ENCODE results near the gene HLA-DPB1.

Gene HLA-DPB1

GRCh38 chr6:33123732-33124524, 48.1 kb downstream of the HLA-DPB1 start:
- no peaks in the 10 kb centered on the region for H3K36me3 ChIP-seq
- H3K27ac ChIP-seq: no peak overlapping the region
- H4K20me1 ChIP-seq: no peaks in the 10 kb centered on the region
- H3K9ac ChIP-seq: no peak overlapping the region
- peaks cover 3% of the 10 kb centered on the region for H3K4me1 ChIP-seq
- H3K9me3 ChIP-seq: peaks cover 21% of the 10 kb centered on the region
- H3K27me3 ChIP-seq: no peaks in the 10 kb centered on the region
- H3K4me3 ChIP-seq: no peak overlapping the region
- TF ChIP-seq Cebpa-rat (IDR thresholded peaks at IDR 0.05): no peak
- no peak overlapping the region for H3K4me2 ChIP-seq

- no peak overlapping the region for H3K9ac ChIP-seq
- H3K4me2 ChIP-seq: no peak overlapping the region
- no peak overlapping the region for H3K4me3 ChIP-seq
- no peaks in the 10 kb centered on the region for H4K20me1 ChIP-seq
- no peaks in the 10 kb centered on the region for H3K27me3 ChIP-seq
- peaks cover 8% of the 10 kb centered on the region for H3K4me1 ChIP-seq
- H3K9me3 ChIP-seq: peaks cover 21% of the 10 kb centered on the region
- H3K36me3 ChIP-seq: no peaks in the 10 kb centered on the region
- no peak overlapping the region for H3K27ac ChIP-seq
- no peak for TF ChIP-seq Cebpa-rat (IDR thresholded peaks at IDR 0.05)
Observed at GRCh38 chr6:33124525-33124901, 48.7 kb downstream of the HLA-DPB1 start.

GRCh38 chr6:33124947-33125346, 49.2 kb downstream of the HLA-DPB1 start:
- Histone ChIP-seq H4K20me1 (no peaks in the 10 kb centered on the region), H3K9me3 (peaks cover 21% of the 10 kb centered on the region), H3K27me3 (no peaks in the 10 kb centered on the region), H3K4me3 (no peak overlapping the region), H3K9ac (no peak overlapping the region), H3K27ac (no peak overlapping the region), H3K4me1 (peaks cover 8% of the 10 kb centered on the region), H3K4me2 (no peak overlapping the region), H3K36me3 (no peaks in the 10 kb centered on the region)
- TF ChIP-seq Cebpa-rat (IDR thresholded peaks at IDR 0.05): no peak

GRCh38 chr6:33126101-33126714, 50.4 kb downstream of the HLA-DPB1 start:
- Histone ChIP-seq H3K27me3 (no peaks in the 10 kb centered on the region), H4K20me1 (no peaks in the 10 kb centered on the region), H3K4me2 (no peak overlapping the region), H3K27ac (no peak overlapping the region), H3K36me3 (no peaks in the 10 kb centered on the region), H3K4me1 (peaks cover 12% of the 10 kb centered on the region), H3K9ac (no peak overlapping the region), H3K4me3 (no peak overlapping the region), H3K9me3 (peaks cover 21% of the 10 kb centered on the region)
- TF ChIP-seq Cebpa-rat (IDR thresholded peaks at IDR 0.05): no peak

- H3K4me2 ChIP-seq: no peak overlapping the region
- H3K4me3 ChIP-seq: no peak overlapping the region
Observed at GRCh38 chr6:33128318-33128717, 52.5 kb downstream of the HLA-DPB1 start.

GRCh38 chr6:33132081-33132524, 56.3 kb downstream of the HLA-DPB1 start:
- no peaks in the 10 kb centered on the region for H3K27me3 ChIP-seq
- no peaks in the 10 kb centered on the region for H3K9me3 ChIP-seq
- H3K36me3 ChIP-seq: no peaks in the 10 kb centered on the region
- no peak overlapping the region for H3K9ac ChIP-seq
- peaks cover 12% of the 10 kb centered on the region for H3K4me1 ChIP-seq
- no peak overlapping the region for H3K4me3 ChIP-seq
- H4K20me1 ChIP-seq: no peaks in the 10 kb centered on the region
- no peak overlapping the region for H3K27ac ChIP-seq
- TF ChIP-seq Cebpa-rat (IDR thresholded peaks at IDR 0.05): no peak
- H3K4me2 ChIP-seq: no peak overlapping the region

More at GRCh38 chr6:33128318-33128717, 52.5 kb downstream of the HLA-DPB1 start:
- Histone ChIP-seq H3K9me3 (peaks cover 16% of the 10 kb centered on the region), H4K20me1 (no peaks in the 10 kb centered on the region), H3K36me3 (no peaks in the 10 kb centered on the region), H3K27ac (no peak overlapping the region), H3K27me3 (no peaks in the 10 kb centered on the region), H3K4me1 (peaks cover 12% of the 10 kb centered on the region), H3K9ac (no peak overlapping the region)
- no peak for TF ChIP-seq Cebpa-rat (IDR thresholded peaks at IDR 0.05)

- H3K36me3 ChIP-seq: no peaks in the 10 kb centered on the region
- no peaks in the 10 kb centered on the region for H4K20me1 ChIP-seq
- H3K4me3 ChIP-seq: no peak overlapping the region
- H3K4me2 ChIP-seq: no peak overlapping the region
- H3K9ac ChIP-seq: no peak overlapping the region
- no peaks in the 10 kb centered on the region for H3K4me1 ChIP-seq
- no peaks in the 10 kb centered on the region for H3K9me3 ChIP-seq
- H3K27me3 ChIP-seq: no peaks in the 10 kb centered on the region
- H3K27ac ChIP-seq: no peak overlapping the region
- TF ChIP-seq Cebpa-rat (IDR thresholded peaks at IDR 0.05): no peak
Observed at GRCh38 chr6:33136310-33136900, 60.6 kb downstream of the HLA-DPB1 start.

Measured in BLaER1 (cell line).